ENCODE measurements around the gene JUP.

Gene JUP

GRCh38 chr17:41750862-41751261 is 35.6 kb downstream of the JUP start:
- no peak for DNase-seq

- DNase-seq = no peak
These were observed 38.2 kb downstream of the JUP start for GRCh38 chr17:41748275-41748674.

DNA sequence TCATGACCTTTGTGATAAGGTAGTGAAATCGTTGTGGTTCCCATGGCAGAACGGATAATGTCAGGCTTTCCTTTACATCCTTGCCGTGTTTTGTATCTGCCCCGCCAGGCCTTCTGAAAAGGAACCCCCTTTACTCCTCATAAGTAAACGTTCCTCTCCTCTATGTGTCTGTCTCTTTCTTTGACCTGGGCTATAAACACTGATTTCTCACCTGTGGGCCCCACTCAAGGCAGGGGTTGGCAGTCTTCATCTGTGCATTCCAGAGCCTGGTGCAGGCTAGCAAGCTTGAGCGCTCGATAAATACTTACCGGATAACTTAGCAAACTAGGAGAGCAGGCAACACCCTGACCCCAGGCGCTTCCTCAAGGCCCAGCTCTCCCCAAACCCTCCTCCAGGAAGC is 44.8 kb downstream of the JUP start:
- no peak for DNase-seq

DNA sequence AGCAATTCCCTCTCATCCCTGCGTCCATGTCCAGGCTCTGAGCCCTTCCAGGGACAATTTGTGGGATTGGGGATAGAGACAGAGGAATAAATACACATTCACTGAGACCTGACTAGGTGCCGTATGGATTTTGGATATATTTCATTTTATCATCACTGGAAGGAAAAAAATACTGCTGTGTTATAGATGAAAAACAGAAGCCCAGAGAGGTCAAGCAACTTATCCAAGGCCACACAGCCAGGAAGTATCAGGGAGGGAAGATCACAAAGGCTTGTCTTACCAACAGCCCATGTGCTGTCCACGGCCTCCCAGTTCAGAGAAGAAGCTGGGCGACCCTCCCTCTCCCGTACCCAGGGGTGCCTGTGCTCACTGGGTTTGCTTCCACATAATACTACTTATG is 46.0 kb downstream of the JUP start:
- DNase-seq = no peak

DNA sequence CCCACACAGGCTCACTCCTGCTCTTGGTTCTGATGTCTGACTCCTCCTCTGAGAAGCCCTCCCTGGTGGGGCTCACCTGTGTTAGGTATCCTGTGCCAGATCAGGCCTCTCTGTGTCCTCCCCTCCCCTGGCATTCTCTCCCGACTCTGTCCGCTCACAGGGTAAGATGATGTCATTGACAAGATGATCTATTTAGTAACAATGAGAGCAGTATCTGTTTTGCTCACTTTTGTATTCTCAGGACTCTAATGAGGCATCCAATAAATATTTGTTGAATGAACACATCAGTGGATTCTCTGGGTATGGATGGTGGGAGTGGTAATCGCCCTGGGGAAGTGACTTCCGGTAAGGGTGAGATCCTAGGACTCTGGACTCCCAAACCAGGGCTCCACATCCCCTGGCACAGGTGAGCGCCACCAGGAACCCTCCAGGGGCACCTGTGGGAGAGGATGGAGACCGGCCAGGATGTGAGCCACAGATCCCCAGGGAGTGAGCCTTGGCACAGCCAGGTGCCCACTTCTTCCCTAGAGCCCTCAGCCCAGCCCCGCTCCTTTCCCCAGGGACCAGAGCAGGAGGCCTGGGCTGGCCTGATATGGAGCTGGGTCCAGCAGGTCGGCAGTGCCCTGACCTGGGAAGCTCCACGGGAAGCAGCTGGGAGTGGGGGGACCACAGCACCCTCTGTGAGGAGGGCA is 46.7 kb downstream of the JUP start:
- no peak for DNase-seq

DNA sequence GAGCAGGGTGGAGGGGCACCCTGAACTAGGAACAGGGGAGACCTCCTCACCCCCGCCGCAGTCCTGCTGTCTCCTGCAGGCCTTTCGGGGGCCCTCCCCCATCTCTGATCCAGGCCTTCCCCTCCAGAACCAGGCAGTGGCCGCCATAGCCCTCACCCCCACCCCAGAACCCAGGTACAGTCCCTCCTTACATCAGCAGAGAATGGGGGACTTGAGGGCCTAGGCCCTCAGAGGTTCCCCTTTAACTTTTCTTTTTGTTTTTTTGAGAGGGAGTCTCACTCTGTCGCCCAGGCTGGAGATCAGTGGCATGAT is 47.8 kb downstream of the JUP start:
- no peak for DNase-seq

- peak; percentile 58 for DNase-seq
These were observed 48.3 kb downstream of the JUP start for GRCh38 chr17:41738077-41738800.

GRCh38 chr17:41737680-41738023 is 48.9 kb downstream of the JUP start:
- DNase-seq = no peak

- DNase-seq = no peak
These were observed 49.4 kb downstream of the JUP start for GRCh38 chr17:41736983-41737679.

DNA sequence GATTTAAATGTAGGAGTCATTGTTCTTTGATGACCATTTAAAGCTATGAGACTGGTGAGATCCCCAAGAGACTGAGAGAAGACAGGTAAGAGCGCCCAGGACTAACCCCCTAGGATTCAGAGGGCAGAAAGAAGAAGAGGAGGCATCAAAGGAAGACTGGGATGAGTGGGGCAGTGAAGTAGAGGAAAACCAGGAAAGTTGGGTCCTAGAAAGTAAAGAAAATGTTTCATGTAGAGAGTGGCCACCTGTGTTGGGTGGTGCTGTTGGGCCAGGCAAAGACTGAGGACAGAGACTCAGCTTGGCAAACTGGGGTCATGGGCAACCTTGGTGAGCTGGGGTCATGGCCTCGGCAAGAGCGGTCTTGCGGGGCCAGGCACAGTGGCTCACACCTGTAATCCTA is 50.8 kb downstream of the JUP start:
- no peak for DNase-seq

- no peak for DNase-seq
These were observed 51.6 kb downstream of the JUP start for GRCh38 chr17:41734949-41735313.

GRCh38 chr17:41734139-41734948 is 52.2 kb downstream of the JUP start, which contains the start of gene HAP1:
Gene HAP1, minus strand, starts transcription at chr17:41734643. Its CDS starts 9 bp downstream, at chr17:41734634.
- DNase-seq = no peak

- no peak for DNase-seq
These were observed 53.0 kb downstream of the JUP start for GRCh38 chr17:41733348-41734138.

- no peak for DNase-seq
These were observed 54.7 kb downstream of the JUP start for GRCh38 chr17:41731836-41732235.

GRCh38 chr17:41730479-41730878 is 56.0 kb downstream of the JUP start:
- DNase-seq = no peak

- DNase-seq = no peak
These were observed 58.5 kb downstream of the JUP start for GRCh38 chr17:41728056-41728455.

DNA sequence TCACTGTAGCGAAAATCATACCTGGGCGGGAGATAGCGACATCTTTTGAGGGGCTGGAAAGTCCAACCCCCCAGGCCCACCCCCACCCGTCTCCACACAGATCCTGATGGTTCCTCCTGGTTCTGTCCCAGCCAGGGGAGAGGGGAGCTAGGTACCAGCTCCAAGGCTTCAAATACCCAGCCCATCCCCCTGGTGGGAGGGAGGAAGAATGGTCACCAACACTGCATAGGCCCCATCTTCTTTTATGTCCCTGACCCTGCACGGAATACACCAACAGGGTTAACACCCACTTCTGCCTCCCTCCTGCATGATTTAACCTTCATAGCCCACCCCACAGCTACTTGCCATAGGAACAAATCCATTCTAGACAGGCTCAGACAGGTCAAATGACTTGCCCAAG is 61.4 kb downstream of the JUP start:
- DNase-seq = no peak

DNA sequence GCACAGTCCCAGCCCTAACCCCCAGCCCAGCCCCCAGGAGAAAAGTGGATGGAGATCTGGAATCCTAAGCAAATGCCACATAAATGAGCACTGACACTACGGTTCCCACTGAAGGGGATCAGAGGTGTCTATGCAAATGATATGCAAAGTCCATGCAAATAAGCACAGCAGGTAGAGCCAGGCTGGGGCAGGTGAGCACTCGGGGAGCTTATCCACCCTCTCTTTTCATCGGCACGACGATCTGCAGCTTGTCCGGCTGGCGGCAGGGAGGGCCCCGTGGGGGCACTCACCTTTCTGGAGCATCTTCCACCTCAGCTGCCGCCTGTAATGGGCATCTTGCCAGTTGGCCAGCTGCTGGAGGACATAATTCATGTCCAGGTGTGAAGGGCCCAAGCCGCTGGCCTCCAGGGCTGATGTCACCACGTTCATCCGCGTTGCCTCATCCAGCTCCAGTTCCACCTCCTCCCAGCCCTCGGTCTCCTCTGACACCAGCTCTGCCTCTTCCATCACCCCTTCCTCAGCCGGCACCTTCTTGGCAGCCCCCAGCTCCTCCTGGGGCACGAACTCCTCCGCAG is 61.9 kb downstream of the JUP start:
- no peak for DNase-seq

DNA sequence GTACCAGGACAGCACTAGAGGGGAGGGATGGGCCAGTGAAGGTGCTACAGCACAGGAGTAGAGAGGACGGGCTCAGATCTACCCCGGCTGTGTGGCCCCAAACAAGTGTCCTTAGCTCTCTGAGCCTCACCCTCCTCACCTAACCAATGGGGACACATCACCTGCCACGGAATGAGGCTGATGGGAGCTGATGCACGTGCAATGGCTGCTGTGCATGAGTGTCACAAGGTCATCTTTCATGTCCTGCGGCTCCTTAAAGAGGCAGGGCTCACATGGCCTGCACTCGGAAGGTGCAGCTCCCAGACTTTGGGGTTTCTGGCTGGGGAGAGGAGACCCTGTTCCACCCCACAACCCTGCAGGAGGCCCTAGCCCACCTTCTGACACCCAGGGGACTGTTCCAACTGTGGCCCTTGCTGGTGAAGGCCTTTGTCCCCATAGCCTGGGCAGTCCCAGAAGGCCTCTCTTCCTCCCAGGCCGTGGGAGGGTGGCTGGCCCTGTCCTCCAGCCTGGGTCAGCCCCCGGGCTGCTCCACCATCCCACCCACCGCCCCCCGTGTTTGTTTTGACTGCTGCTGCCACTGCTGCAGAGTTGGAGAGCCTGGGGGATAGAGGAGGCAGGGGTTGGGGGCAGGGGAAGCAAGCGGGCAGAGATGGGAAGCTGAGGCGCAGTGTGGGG is 62.6 kb downstream of the JUP start:
- no peak for DNase-seq

- no peak for DNase-seq
These were observed 64.3 kb downstream of the JUP start for GRCh38 chr17:41722231-41722630.

- no peak for DNase-seq
These were observed 68.2 kb downstream of the JUP start for GRCh38 chr17:41718287-41718645.

Data from KG1 (cell line).